T-helper 17 cell (primary cell): ENCODE data around the gene SPINK8. TPM values are rescaled to one million over a fixed set of nuclear protein-coding genes. Genes with fewer than 3 reads are reported as not detected.
A peak's percentile ranks its signal among the peaks of the same experiment; 100 is the strongest.
"Not testable (repeated sequence)": the region's sequence is repeated elsewhere in the genome, so short reads cannot be mapped to it uniquely, and the experiment has no call there.

Experiments
- ATAC-seq: fragments of 150-1000 bp; cut with Tn5 transposase; 2 replicates; pipeline ENCODE4 v1.10.0; 2021; ENCODE audit warnings: mild to moderate bottlenecking, moderate library complexity
- DNase-seq, 3 donors: peaks; one replicate each; pipeline versions ENCODE4 v3.0.0 to v3.0.0-alpha.2; 2020 to 2021
- H3K9me3 ChIP-seq: one replicate; pipeline ENCODE4 v1.7.0; 2013; ENCODE audit warnings: low read length, mild to moderate bottlenecking; ENCODE audit not compliant: control insufficient read depth, poor library complexity, severe bottlenecking
- H3K27ac Mint-ChIP-seq: one replicate; pipeline ENCODE4 v1.8.0; 2022; ENCODE audit warnings: mild to moderate bottlenecking, moderate library complexity, mixed read lengths
- H3K27me3 Mint-ChIP-seq: one replicate; pipeline ENCODE4 v1.8.0; 2022; ENCODE audit warnings: mixed read lengths
- H3K36me3 Mint-ChIP-seq: one replicate; pipeline ENCODE4 v1.8.0; 2022; ENCODE audit warnings: low read depth, mixed read lengths
- H3K4me1 Mint-ChIP-seq: one replicate; pipeline ENCODE4 v1.8.0; 2022; ENCODE audit warnings: mild to moderate bottlenecking, mixed read lengths
- H3K4me3 Mint-ChIP-seq: one replicate; pipeline ENCODE4 v1.8.0; 2022; ENCODE audit warnings: mild to moderate bottlenecking, moderate library complexity, mixed read lengths
- total RNA-seq, 4 donors: library from RNA in 2 of 4; stranded (reverse) in 2 of 4; gene quantifications; one replicate each; pipeline ENCODE4 v1.2.3 and lab custom pipeline; 2022 to 2026

The SPINK8 gene
- total RNA-seq, 2 donors from 2014 or later: not detected

GRCh38 chr3:48285132-48285531, 48.3 kb downstream of the SPINK8 start:
- Mint-ChIP-seq H3K27ac (no peak overlapping the region), H3K4me3 (no peak overlapping the region), H3K36me3 (peaks cover 7% of the 10 kb centered on the region), H3K27me3 (no peaks in the 10 kb centered on the region), H3K4me1 (no peaks in the 10 kb centered on the region)
- no peaks in the 10 kb centered on the region for H3K9me3 ChIP-seq
- DNase-seq: no peak
- no peak for ATAC-seq

DNA sequence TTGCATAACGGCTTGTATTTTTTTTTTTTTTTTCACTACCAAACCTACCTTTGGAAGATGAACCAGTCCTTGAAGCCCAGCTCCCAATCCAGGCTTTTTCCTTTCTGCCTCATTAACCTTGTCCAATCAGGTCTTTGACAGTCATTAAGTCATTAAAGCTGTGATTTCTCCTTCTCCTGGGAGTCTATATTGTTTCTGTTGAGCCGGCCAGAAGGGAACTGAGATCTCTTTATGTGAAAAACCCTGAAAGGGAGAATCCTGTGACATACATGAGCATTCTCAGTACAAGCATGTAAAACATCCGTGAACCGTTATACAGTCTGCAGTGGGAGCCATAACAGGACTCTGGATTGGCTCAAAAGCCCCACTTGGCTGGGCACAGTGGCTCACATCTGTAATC, 52.6 kb downstream of the SPINK8 start:
- peaks cover 5% of the 10 kb centered on the region for H3K4me1 Mint-ChIP-seq
- peaks cover 2% of the 10 kb centered on the region for H3K36me3 Mint-ChIP-seq
- H3K27me3 Mint-ChIP-seq: peaks cover 6% of the 10 kb centered on the region
- ATAC-seq: no peak
- H3K9me3 ChIP-seq: no peaks in the 10 kb centered on the region
- DNase-seq: no peak
- H3K4me3 Mint-ChIP-seq: no peak overlapping the region
- no peak overlapping the region for H3K27ac Mint-ChIP-seq

DNA sequence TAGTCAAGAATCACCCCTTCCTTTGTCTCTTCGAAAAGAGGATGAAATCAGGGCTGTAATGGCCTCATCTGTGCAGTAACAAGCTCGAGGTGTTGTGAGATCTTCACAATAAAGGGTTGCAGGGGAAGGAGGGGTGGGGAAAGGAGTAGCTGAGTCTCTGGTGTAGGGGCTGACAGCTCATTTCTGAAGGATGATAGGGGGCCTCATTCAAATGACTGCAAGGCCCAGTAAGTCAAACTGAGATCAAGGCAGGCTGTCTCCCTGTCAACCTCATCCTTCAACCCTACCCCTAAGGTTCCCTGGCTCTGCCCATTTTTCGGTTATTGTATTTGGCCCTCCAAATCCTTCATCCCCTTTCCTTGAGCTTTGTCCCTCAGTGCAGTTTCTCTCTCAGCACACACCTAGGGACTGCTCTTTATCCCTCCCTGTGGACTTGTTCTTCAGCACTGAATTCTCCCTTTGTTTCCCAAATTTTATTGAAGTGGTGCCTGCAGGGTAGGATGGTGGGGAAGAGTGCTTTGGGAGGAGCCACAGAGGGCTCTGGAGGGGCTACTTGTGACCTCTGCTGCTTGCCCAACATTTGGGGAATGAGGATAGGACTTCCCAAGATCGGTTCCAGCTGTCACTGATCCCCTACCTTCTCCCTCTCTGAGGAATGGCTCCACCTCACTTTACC, 54.4 kb downstream of the SPINK8 start:
- H3K27me3 Mint-ChIP-seq: peaks cover 6% of the 10 kb centered on the region
- H3K4me1 Mint-ChIP-seq: peaks cover 5% of the 10 kb centered on the region
- DNase-seq (no peak), ATAC-seq (no peak)
- H3K4me3 Mint-ChIP-seq: no peak overlapping the region
- peaks cover 2% of the 10 kb centered on the region for H3K36me3 Mint-ChIP-seq
- H3K9me3 ChIP-seq: no peaks in the 10 kb centered on the region
- no peak overlapping the region for H3K27ac Mint-ChIP-seq

- Mint-ChIP-seq H3K27me3 (peaks cover 6% of the 10 kb centered on the region), H3K4me1 (peaks cover 5% of the 10 kb centered on the region), H3K36me3 (peaks cover 2% of the 10 kb centered on the region), H3K27ac (peak overlapping the region; percentile 32), H3K4me3 (no peak overlapping the region)
- DNase-seq (no peak), ATAC-seq (no peak)
- H3K9me3 ChIP-seq: no peaks in the 10 kb centered on the region
Observed at GRCh38 chr3:48276911-48277641, 56.4 kb downstream of the SPINK8 start.

- Mint-ChIP-seq H3K36me3 (peaks cover 2% of the 10 kb centered on the region), H3K27me3 (peaks cover 6% of the 10 kb centered on the region), H3K4me3 (no peak overlapping the region), H3K4me1 (peaks cover 5% of the 10 kb centered on the region), H3K27ac (no peak overlapping the region)
- no peaks in the 10 kb centered on the region for H3K9me3 ChIP-seq
- DNase-seq (no peak), ATAC-seq (no peak)
Observed at GRCh38 chr3:48275287-48276027, 58.0 kb downstream of the SPINK8 start.

GRCh38 chr3:48274452-48274851, 59.0 kb downstream of the SPINK8 start:
- Mint-ChIP-seq H3K27me3 (peaks cover 2% of the 10 kb centered on the region), H3K4me1 (peaks cover 13% of the 10 kb centered on the region)

DNA sequence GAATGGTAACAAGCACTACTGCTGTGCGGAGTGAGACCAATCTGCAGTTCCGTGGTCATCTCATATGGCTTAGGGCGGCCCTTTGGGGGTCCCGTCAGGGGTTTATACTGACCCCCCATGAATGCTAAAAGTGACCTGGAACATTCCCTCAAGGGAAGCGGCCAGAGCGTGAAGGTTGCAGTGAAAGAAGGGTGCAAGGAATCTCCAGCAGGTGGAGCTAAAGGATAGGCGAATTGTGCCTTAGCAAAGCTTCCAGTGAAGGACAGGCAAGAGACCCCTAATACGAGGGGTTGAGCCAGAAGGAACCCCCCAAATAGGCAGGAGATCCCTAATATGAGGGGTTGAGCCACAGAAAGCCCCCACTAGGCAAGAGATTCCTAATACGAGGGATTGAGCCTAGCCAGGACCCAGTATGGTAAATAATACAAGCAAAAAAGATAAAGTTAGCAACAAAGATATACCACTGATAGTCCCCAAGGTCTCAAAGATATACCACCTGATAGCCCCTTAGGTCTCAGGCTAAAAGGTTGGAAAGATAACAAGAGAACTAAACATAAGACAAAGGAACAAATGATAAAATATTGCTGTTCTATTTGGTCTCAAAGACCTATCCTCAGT, 59.8 kb downstream of the SPINK8 start:
- ATAC-seq (no peak), DNase-seq (peak in 2 of 3 donors; percentile 20 to 44)
- no peaks in the 10 kb centered on the region for H3K9me3 ChIP-seq
- H3K4me1 Mint-ChIP-seq: peaks cover 20% of the 10 kb centered on the region
- no peak overlapping the region for H3K4me3 Mint-ChIP-seq
- H3K27me3 Mint-ChIP-seq: no peaks in the 10 kb centered on the region
- no peak overlapping the region for H3K27ac Mint-ChIP-seq
- no peaks in the 10 kb centered on the region for H3K36me3 Mint-ChIP-seq

More at GRCh38 chr3:48274452-48274851, 59.0 kb downstream of the SPINK8 start:
- ATAC-seq (no peak), DNase-seq (no peak)
- no peaks in the 10 kb centered on the region for H3K36me3 Mint-ChIP-seq
- H3K9me3 ChIP-seq: no peaks in the 10 kb centered on the region
- no peak overlapping the region for H3K4me3 Mint-ChIP-seq
- no peak overlapping the region for H3K27ac Mint-ChIP-seq

DNA sequence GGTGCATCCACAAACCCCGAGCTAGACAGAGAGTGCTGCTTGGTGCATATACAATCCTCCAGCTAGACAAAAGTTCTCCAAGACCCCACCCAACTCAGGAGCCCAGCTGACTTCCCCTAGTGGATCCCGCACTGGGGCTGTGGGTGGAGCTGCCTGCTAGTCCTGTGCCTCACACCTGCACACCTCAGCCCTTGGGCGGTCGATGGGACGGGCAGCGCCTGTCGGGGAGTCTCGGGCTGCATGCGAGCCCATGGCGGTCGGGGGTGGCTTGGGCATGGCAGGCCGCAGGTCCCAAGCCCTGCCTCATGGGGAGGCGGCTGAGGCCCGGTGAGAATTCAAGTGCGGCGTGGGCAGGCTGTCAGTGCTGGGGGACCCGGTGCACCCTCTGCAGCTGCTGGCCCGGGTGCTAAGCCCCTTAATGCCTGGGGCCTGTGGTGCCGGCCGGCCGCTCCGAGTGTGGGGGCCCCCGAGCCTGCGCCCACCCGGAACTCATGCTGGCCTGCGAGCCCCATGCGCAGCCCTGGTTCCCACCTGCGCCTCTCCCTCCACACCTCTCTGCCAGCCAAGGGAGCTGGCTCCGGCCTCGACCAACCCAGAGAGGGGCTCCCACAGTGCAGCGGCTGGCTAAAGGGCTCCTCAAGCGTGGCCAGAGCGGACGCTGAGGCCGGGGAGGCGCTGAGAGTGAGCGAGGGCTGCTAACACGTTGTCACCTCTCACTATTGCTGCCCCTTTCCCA, 61.5 kb downstream of the SPINK8 start:
- Mint-ChIP-seq H3K27ac (no peak overlapping the region), H3K36me3 (no peaks in the 10 kb centered on the region)
- DNase-seq: no peak

GRCh38 chr3:48271223-48271622, 62.2 kb downstream of the SPINK8 start:
- not testable (repeated sequence) for H3K27me3 Mint-ChIP-seq, H3K27ac Mint-ChIP-seq, DNase-seq, H3K9me3 ChIP-seq, H3K4me3 Mint-ChIP-seq, ATAC-seq, H3K36me3 Mint-ChIP-seq
- peaks cover 25% of the 10 kb centered on the region for H3K4me1 Mint-ChIP-seq

More for the DNA sequence above, 61.5 kb downstream of the SPINK8 start:
- ATAC-seq: no peak
- Mint-ChIP-seq H3K27me3 (no peaks in the 10 kb centered on the region), H3K4me3 (no peak overlapping the region), H3K4me1 (peaks cover 30% of the 10 kb centered on the region)
- no peaks in the 10 kb centered on the region for H3K9me3 ChIP-seq

GRCh38 chr3:48270306-48270705, 63.2 kb downstream of the SPINK8 start:
- ATAC-seq (no peak), DNase-seq (no peak)
- H3K27ac Mint-ChIP-seq: no peak overlapping the region
- H3K9me3 ChIP-seq: no peaks in the 10 kb centered on the region
- no peaks in the 10 kb centered on the region for H3K27me3 Mint-ChIP-seq
- H3K4me1 Mint-ChIP-seq: peaks cover 25% of the 10 kb centered on the region
- H3K4me3 Mint-ChIP-seq: peak overlapping the region; percentile 33
- H3K36me3 Mint-ChIP-seq: no peaks in the 10 kb centered on the region

GRCh38 chr3:48269592-48269991, 63.9 kb downstream of the SPINK8 start:
- H3K9me3 ChIP-seq: no peaks in the 10 kb centered on the region
- Mint-ChIP-seq H3K4me3 (peak overlapping the region; percentile 92), H3K27me3 (no peaks in the 10 kb centered on the region), H3K27ac (peak overlapping the region; percentile 88), H3K4me1 (peaks cover 25% of the 10 kb centered on the region), H3K36me3 (no peaks in the 10 kb centered on the region)
- ATAC-seq (no peak), DNase-seq (no peak)

DNA sequence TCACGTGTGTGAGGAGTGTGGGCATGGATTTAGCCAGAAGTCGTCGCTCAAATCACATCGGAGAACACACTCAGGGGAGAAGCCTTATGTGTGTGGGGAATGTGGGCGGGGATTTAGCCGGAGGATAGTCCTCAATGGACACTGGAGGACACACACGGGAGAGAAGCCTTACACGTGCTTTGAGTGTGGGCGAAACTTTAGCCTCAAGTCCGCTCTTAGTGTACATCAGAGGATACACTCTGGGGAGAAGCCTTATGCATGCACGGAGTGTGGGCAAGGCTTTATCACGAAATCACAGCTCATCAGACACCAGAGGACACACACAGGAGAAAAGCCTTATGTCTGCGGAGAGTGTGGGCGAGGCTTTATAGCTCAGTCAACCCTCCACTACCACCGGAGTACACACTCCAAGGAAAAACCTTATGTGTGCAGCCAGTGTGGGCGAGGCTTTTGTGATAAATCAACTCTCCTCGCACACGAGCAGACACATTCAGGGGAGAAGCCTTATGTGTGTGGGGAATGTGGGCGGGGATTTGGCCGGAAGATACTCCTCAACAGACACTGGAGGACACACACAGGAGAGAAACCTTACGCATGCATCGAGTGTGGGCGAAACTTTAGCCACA, 64.4 kb downstream of the SPINK8 start:
- ATAC-seq: peak; percentile 23
- Mint-ChIP-seq H3K36me3 (no peaks in the 10 kb centered on the region), H3K4me3 (peak overlapping the region; percentile 92)

More for the DNA sequence above, 64.4 kb downstream of the SPINK8 start:
- H3K27me3 Mint-ChIP-seq: no peaks in the 10 kb centered on the region
- peak overlapping the region; percentile 88 for H3K27ac Mint-ChIP-seq
- no peaks in the 10 kb centered on the region for H3K9me3 ChIP-seq
- no peak for DNase-seq
- peaks cover 25% of the 10 kb centered on the region for H3K4me1 Mint-ChIP-seq
